Spleen (tissue), 11 donors: ENCODE data around the gene GYG1. TPM values are rescaled to one million over a fixed set of nuclear protein-coding genes. Genes with fewer than 3 reads are reported as not detected.

Experiments
- DNase-seq: peaks from one replicate; pipeline ENCODE4 v3.0.0-alpha.2; 2020
- H3K27ac ChIP-seq, 8 donors: fragments of 200-600 bp; sonication (generic) in 7 of 8; 1 replicate in 4 of 8; 2 replicates in 4 of 8; pipeline versions ENCODE4 v1.5.0 to v1.8.0; 2016 to 2021; ENCODE audit warnings: inconsistent platforms in 4 of 8, mild to moderate bottlenecking in 4 of 8, moderate library complexity in 1 of 8
- H3K27me3 ChIP-seq, 7 donors: fragments of 200-600 bp; sonication (generic) in 6 of 7; replicated peaks in 1 of 7; 1 replicate in 4 of 7; 2 replicates in 3 of 7; pipeline versions ENCODE4 v1.5.0 to v1.8.0; 2016 to 2021; ENCODE audit warnings: inconsistent platforms in 3 of 7, mild to moderate bottlenecking in 1 of 7
- H3K36me3 ChIP-seq, 6 donors: fragments of 200-600 bp; sonication (generic) in 5 of 6; 1 replicate in 4 of 6; 2 replicates in 2 of 6; pipeline versions ENCODE4 v1.5.0 to v1.8.0; 2016 to 2021; ENCODE audit warnings: inconsistent platforms in 2 of 6
- H3K4me1 ChIP-seq, 6 donors: fragments of 200-600 bp; sonication (generic) in 5 of 6; 1 replicate in 3 of 6; 2 replicates in 3 of 6; pipeline versions ENCODE4 v1.5.0 to v1.8.0; 2016 to 2021; ENCODE audit warnings: inconsistent platforms in 3 of 6
- H3K4me3 ChIP-seq, 8 donors: fragments of 200-600 bp; sonication (generic) in 7 of 8; 1 replicate in 4 of 8; 2 replicates in 4 of 8; pipeline versions ENCODE4 v1.5.0 to v1.8.0; 2016 to 2021; ENCODE audit warnings: inconsistent platforms in 4 of 8, mild to moderate bottlenecking in 4 of 8, moderate library complexity in 2 of 8
- H3K9me3 ChIP-seq, 8 donors: fragments of 200-600 bp; sonication (generic) in 7 of 8; 1 replicate in 4 of 8; 2 replicates in 4 of 8; pipeline versions ENCODE4 v1.5.0 to v1.8.0; 2016 to 2021; ENCODE audit warnings: inconsistent platforms in 4 of 8
- POLR2A ChIP-seq, 3 donors: fragments of 450-650 bp; IDR thresholded peaks; one replicate each; pipeline ENCODE4 v1.5.1; 2017; ENCODE audit warnings: antibody characterized with exemption in 3 of 3, mild to moderate bottlenecking in 1 of 3
- POLR2AphosphoS5 ChIP-seq, 3 donors: sonication (generic); formaldehyde crosslinking; IDR thresholded peaks; one replicate each; pipeline ENCODE4 v1.5.1; 2017; ENCODE audit warnings: antibody characterized with exemption in 3 of 3
- WGBS, 5 donors: extraction: QIAGEN DNeasy Blood & Tissue Kit in 3 of 5; methylation state at CpG; one replicate each; pipeline versions ENCODE4 v1.1.5 to v1.1.7; 2013 to 2018; 5-methylcytosine and 5-hydroxymethylcytosine counted together
- intact Hi-C: fragments of 100-400 bp; cut with DNase I; formaldehyde crosslinking; loops from one replicate; pipeline ENCODE4 v1.15.0; 2023; ENCODE audit warnings: low total_unique reads
- polyA plus RNA-seq, 3 donors: library from polyadenylated mRNA; stranded (reverse); fragments of 200-250 nt; gene quantifications; one replicate each; pipeline ENCODE4 v1.2.1, GENCODE V29; 2013
- total RNA-seq, 7 donors: library from RNA; depleted of rRNA in 3 of 7; stranded (reverse); fragments of >200 nt in 3 of 7; fragmentation: NEBNext Ultra II Directional in 4 of 7; extraction: Animal tissue kit (Norgen Biotek cat#: 25700) in 4 of 7; gene quantifications; one replicate each; pipeline versions ENCODE4 v1.1.0 to v1.2.1, GENCODE V29; 2016 to 2021
- TF ChIP-seq, protein P1 (sequence below), 11 experiments: fragments of 200-600 bp in 7 of 11; fragments of 450-650 bp in 4 of 11; sonication (generic) in 4 of 11; IDR thresholded peaks in 8 of 11; conservative IDR thresholded peaks in 3 of 11; 1 replicate in 7 of 11; 2 replicates in 4 of 11; pipeline versions ENCODE4 v1.4.0 to v1.8.0; 2016 to 2021; ENCODE audit warnings: antibody characterized with exemption in 11 of 11, inconsistent platforms in 4 of 11, mild to moderate bottlenecking in 1 of 11
- donor health status: healthy with polysubstance abuse.
- donor health status: DM: no; HTN: no; CAD: no; lungs with moderate emphysema.
- donor health status: DM: no; HTN: no; CAD: no.
- donor health status: Bipolar disorder and iron deficiency.
- donor health status: healthy.
- donor health status: DM: no; HTN: no; CAD: no.
- donor health status: DM: yes; HTN: yes; CAD: no.

Gene GYG1
- total and polyA plus RNA-seq, 10 donors, result 21.4 to 117 (median 54.8) TPM

DNA sequence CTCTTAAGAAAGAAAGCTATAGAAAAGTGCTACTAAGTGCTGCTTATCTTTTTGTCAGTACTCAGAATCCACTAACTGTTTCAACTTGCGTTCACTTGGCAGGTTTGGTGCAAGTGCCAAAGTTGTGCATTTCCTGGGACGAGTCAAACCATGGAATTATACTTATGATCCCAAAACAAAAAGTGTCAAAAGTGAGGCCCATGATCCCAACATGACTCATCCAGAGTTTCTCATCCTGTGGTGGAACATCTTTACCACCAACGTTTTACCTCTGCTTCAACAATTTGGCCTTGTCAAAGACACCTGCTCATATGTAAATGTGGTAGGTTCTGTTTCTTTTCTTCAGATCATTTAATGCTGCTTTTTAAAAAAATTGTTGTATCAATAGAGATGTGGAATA is 32.6 kb downstream of the GYG1 start:
- H3K4me3 ChIP-seq, result no peak overlapping the region
- peaks cover 0 to 8% (median 0%) of the 10 kb centered on the region in 6 donors for H3K4me1 ChIP-seq
- no peak for DNase-seq
- H3K27ac ChIP-seq, result no peak overlapping the region
- 87 to 92% (median 89%) methylated on average over 3 of the region's 3 CpGs for WGBS, 5 donors
- H3K9me3 ChIP-seq, result peaks cover 0 to 11% (median 3%) of the 10 kb centered on the region in 8 donors
- H3K27me3 ChIP-seq, result no peaks in the 10 kb centered on the region
- intact Hi-C loops, result no loop called here
- TF ChIP-seq POLR2A (IDR thresholded peaks at IDR 0.05) (no peak), POLR2AphosphoS5 (IDR thresholded peaks at IDR 0.05) (no peak)
- TF ChIP-seq, protein P1, sequence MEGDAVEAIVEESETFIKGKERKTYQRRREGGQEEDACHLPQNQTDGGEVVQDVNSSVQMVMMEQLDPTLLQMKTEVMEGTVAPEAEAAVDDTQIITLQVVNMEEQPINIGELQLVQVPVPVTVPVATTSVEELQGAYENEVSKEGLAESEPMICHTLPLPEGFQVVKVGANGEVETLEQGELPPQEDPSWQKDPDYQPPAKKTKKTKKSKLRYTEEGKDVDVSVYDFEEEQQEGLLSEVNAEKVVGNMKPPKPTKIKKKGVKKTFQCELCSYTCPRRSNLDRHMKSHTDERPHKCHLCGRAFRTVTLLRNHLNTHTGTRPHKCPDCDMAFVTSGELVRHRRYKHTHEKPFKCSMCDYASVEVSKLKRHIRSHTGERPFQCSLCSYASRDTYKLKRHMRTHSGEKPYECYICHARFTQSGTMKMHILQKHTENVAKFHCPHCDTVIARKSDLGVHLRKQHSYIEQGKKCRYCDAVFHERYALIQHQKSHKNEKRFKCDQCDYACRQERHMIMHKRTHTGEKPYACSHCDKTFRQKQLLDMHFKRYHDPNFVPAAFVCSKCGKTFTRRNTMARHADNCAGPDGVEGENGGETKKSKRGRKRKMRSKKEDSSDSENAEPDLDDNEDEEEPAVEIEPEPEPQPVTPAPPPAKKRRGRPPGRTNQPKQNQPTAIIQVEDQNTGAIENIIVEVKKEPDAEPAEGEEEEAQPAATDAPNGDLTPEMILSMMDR (IDR thresholded peaks at IDR 0.05 in 8 of 11, conservative IDR thresholded peaks at IDR 0.05 in 3 of 11), result no peak
- H3K36me3 ChIP-seq, result peaks cover 0 to 100% (median 68%) of the 10 kb centered on the region in 6 donors

DNA sequence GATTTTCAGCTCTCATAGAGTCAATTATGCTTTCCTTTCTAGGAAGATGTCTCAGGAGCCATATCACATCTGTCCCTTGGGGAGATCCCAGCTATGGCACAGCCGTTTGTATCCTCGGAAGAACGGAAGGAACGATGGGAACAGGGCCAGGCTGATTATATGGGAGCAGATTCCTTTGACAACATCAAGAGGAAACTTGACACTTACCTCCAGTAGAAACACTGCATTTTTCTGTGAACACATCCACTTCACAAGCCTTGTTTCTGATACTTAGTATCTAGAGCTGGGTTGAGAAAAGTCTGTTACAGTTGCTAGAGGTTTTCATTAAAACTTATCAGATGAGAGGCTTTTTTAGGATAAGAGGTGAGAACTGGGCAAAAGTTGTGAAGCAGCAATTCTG is 35.4 kb downstream of the GYG1 start:
- no peak overlapping the region for H3K4me3 ChIP-seq
- intact Hi-C loops, result no loop called here
- peaks cover 0 to 100% (median 61%) of the 10 kb centered on the region in 6 donors for H3K36me3 ChIP-seq
- no peak for TF ChIP-seq POLR2A (IDR thresholded peaks at IDR 0.05)
- TF ChIP-seq, protein P1 (IDR thresholded peaks at IDR 0.05 in 8 of 11, conservative IDR thresholded peaks at IDR 0.05 in 3 of 11), result no peak
- no peak for TF ChIP-seq POLR2AphosphoS5 (IDR thresholded peaks at IDR 0.05)
- H3K9me3 ChIP-seq, result peaks cover 0 to 11% (median 3%) of the 10 kb centered on the region in 8 donors
- no peaks in the 10 kb centered on the region for H3K4me1 ChIP-seq
- WGBS, 5 donors, result 76 to 91% (median 87%) methylated on average over 4 of the region's 4 CpGs
- no peaks in the 10 kb centered on the region for H3K27me3 ChIP-seq
- DNase-seq, result no peak
- H3K27ac ChIP-seq, result no peak overlapping the region

DNA sequence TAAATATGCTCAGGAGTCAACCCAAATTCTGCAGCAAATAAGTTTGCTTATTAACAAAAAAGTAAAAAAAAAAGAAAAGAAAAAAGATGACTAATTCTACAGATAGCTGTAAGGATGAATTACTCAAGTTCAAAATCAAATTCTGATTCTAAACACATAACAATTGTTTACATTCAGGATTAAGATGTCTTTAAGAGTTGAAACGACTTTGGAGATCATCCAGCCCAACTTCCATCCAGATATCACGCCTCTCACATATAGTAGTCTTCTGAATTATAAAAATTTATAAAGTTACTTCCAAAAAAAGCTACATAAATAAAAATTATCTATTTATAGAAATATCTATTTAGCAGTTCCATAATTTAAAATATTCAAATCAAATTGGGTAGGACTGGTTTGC is 39.8 kb downstream of the GYG1 start:
- H3K4me1 ChIP-seq, result no peaks in the 10 kb centered on the region
- intact Hi-C loops, result no loop called here
- 93 to 96% (median 95%) methylated on average over 2 of the region's 2 CpGs for whole genome bisulfite sequencing, 5 donors
- DNase-seq, result no peak
- no peak overlapping the region for H3K27ac ChIP-seq
- no peak for TF ChIP-seq POLR2A (IDR thresholded peaks at IDR 0.05)
- no peaks in the 10 kb centered on the region for H3K9me3 ChIP-seq
- H3K36me3 ChIP-seq, result peaks cover 0 to 92% (median 36%) of the 10 kb centered on the region in 6 donors
- H3K4me3 ChIP-seq, result no peak overlapping the region
- no peaks in the 10 kb centered on the region for H3K27me3 ChIP-seq

DNA sequence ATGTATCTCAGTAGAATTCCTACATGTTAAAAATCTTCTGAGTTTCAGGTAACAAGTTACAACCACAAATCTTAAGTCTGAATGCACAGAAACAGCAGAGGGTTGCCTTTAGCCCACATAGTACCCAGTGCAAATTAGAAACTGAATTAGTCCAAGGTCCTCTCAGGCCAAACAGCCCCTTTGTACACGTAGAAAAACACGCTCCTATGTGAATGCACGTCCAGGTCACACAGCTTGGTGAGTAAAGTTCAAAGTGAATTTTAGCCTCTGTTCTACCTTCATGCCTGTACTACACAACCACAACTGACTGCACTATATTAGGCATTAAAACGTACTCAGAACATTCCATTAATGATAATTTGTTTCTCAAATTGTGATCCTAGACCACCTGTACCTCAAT is 46.3 kb downstream of the GYG1 start:
- intact Hi-C loops, result no loop called here
- no peaks in the 10 kb centered on the region for H3K9me3 ChIP-seq
- WGBS, 5 donors, result 92 to 98% (median 95%) methylated on average over 4 of the region's 4 CpGs
- H3K27me3 ChIP-seq, result no peaks in the 10 kb centered on the region
- H3K4me3 ChIP-seq, result no peak overlapping the region
- no peak for DNase-seq
- peaks cover 0 to 87% (median 24%) of the 10 kb centered on the region in 6 donors for H3K36me3 ChIP-seq
- TF ChIP-seq, protein P1 (IDR thresholded peaks at IDR 0.05 in 8 of 11, conservative IDR thresholded peaks at IDR 0.05 in 3 of 11), result no peak
- TF ChIP-seq POLR2A (IDR thresholded peaks at IDR 0.05) (no peak), POLR2AphosphoS5 (IDR thresholded peaks at IDR 0.05) (no peak)
- H3K27ac ChIP-seq, result no peak overlapping the region
- peaks cover 0 to 3% (median 1%) of the 10 kb centered on the region in 6 donors for H3K4me1 ChIP-seq

DNA sequence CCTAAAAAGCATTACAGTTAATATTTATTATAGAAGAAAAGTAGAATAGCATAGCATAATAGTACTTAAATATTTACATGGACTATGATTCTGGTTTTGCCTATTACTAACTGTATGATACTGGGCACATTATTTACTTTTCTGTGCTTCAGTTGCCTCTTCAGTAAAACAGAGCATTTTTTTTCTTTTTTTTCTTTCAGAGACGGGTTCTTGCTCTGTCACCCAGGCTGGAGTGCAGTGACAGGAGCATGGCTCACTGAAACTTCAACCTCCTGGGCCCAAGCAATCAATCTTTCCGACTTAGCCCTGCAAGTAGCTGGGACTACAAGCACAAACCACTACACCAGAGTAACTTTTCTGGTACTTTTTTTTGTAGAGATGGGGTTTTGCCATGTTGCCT is 47.0 kb downstream of the GYG1 start:
- peaks cover 0 to 81% (median 23%) of the 10 kb centered on the region in 6 donors for H3K36me3 ChIP-seq
- WGBS, 5 donors, result 83 to 95% (median 89%) methylated on average over 2 of the region's 2 CpGs

More for the DNA sequence above, 47.0 kb downstream of the GYG1 start:
- intact Hi-C loops, result no loop called here
- H3K27me3 ChIP-seq, result no peaks in the 10 kb centered on the region
- no peak overlapping the region for H3K4me3 ChIP-seq
- no peak for DNase-seq
- no peak for TF ChIP-seq POLR2AphosphoS5 (IDR thresholded peaks at IDR 0.05)
- no peak for TF ChIP-seq POLR2A (IDR thresholded peaks at IDR 0.05)
- TF ChIP-seq, protein P1 (IDR thresholded peaks at IDR 0.05 in 8 of 11, conservative IDR thresholded peaks at IDR 0.05 in 3 of 11), result no peak
- H3K27ac ChIP-seq, result no peak overlapping the region
- peaks cover 0 to 9% (median 3%) of the 10 kb centered on the region in 6 donors for H3K4me1 ChIP-seq
- no peaks in the 10 kb centered on the region for H3K9me3 ChIP-seq
